ENCODE measurements around the gene TTC34.
"Not testable (repeated sequence)": the region's sequence is repeated elsewhere in the genome, so short reads cannot be mapped to it uniquely, and the experiment has no call there.

TTC34 gene

GRCh38 chr1:2786329-2787162 is 14.9 kb downstream of the TTC34 start:
- H3K9ac ChIP-seq (ENCODE audit: low read depth, low read length) = no peak overlapping the region
- H3K27ac ChIP-seq (ENCODE audit: low read length) = no peak overlapping the region
- no peaks in the 10 kb centered on the region; the same call in 1 of the 2 replicates for H3K27me3 ChIP-seq (ENCODE audit: insufficient read depth, low read length)
- H3K9me3 ChIP-seq (ENCODE audit: insufficient read depth, low read depth, low read length) = peaks cover 10% of the 10 kb centered on the region; the same call in 1 of the 2 replicates
- H3K36me3 ChIP-seq (ENCODE audit: insufficient read depth, low read depth, low read length) = no peaks in the 10 kb centered on the region
- H3K4me3 ChIP-seq (ENCODE audit: low read length) = no peak overlapping the region
- peaks cover 5% of the 10 kb centered on the region; the same call in 1 of the 2 replicates for H3K4me1 ChIP-seq (ENCODE audit: insufficient read depth, low read length)

DNA sequence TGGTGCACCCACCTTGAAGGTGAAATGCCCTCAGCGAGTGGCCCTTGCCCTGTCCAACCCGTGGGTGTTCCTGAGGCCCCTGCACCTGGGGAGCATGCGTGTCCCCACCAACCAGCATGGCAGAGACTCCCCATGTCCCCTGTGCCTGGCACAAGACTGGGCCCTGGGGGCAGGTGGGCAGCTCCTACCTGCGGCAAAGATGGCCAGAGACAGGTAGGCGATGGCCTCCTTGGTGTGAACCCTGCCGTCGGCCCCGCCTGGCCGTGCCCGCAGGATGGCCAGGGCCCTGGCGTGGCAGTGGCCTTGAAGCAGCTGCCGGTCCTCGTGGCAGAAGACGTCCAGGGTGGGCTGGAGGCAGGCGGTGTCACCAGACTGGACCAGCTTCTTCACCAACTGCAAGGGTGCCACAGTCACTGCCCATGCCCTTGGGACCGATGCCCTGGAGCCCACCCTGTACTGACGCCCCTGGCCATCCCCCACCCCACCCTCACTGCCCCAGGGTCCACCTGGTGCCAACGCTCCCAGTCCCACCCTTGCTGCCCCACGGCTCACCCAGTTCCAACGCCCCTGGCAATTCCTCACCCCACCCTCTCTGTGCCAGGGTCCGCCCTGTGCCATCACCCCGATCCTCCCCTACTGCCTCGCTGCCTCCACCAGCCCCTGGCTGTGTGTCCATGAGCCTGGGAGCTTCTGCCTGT is 15.7 kb downstream of the TTC34 start:
- H3K27me3 ChIP-seq (ENCODE audit: insufficient read depth, low read length) = no peaks in the 10 kb centered on the region; the same call in 1 of the 2 replicates
- peaks cover 18% of the 10 kb centered on the region for H3K9me3 ChIP-seq (ENCODE audit: insufficient read depth, low read depth, low read length)
- H3K27ac ChIP-seq (ENCODE audit: low read length) = no peak overlapping the region
- H3K36me3 ChIP-seq (ENCODE audit: insufficient read depth, low read depth, low read length) = no peaks in the 10 kb centered on the region
- no peak overlapping the region for H3K4me3 ChIP-seq (ENCODE audit: low read length)
- no peak overlapping the region for H3K9ac ChIP-seq (ENCODE audit: low read depth, low read length)
- peaks cover 5% of the 10 kb centered on the region; the same call in 1 of the 2 replicates for H3K4me1 ChIP-seq (ENCODE audit: insufficient read depth, low read length)

DNA sequence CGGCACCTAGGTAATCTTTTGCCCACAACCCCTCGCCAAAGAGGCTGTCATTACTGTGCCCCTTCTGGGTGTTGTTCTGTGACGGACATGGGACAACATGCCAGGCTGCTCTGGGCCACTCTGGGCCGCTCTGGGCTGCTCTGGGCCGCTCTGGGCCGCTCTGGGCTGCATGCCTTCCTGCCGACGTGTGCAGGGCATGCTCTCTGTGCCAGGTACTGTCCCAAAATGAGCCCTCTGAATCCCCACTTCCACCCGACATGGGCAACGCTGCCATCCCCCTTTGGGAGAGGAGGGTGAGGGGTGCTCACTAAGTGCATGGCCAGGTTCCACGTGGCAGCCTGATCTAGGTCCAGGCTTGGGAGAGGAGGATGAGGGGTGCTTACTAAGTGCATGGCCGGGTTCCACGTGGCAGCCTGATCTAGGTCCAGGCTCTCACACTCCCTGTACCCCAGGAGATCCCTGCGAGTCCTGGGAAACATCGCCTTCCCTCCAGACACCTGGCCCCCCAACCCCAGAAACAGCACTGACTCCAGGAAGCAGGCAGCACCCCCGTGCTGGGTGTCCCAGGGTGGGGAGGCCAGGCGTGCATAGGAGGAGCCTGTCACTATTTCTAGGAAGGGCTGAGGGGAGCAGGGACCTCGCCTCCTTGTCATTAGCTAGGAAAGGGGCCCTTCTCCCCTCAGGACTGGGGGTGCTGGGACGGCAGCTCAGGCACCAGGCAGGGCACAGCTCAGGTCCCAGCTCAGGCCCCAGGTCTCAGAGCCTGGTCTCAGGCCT is 16.5 kb downstream of the TTC34 start:
- no peaks in the 10 kb centered on the region; the same call in 1 of the 2 replicates for H3K27me3 ChIP-seq (ENCODE audit: insufficient read depth, low read length)
- peaks cover 5% of the 10 kb centered on the region; the same call in 1 of the 2 replicates for H3K4me1 ChIP-seq (ENCODE audit: insufficient read depth, low read length)
- H3K36me3 ChIP-seq (ENCODE audit: insufficient read depth, low read depth, low read length) = no peaks in the 10 kb centered on the region
- H3K9ac ChIP-seq (ENCODE audit: low read depth, low read length) = no peak overlapping the region
- H3K9me3 ChIP-seq (ENCODE audit: insufficient read depth, low read depth, low read length) = peaks cover 25% of the 10 kb centered on the region
- no peak overlapping the region for H3K4me3 ChIP-seq (ENCODE audit: low read length)
- no peak overlapping the region for H3K27ac ChIP-seq (ENCODE audit: low read length)

- Histone ChIP-seq H3K27ac (ENCODE audit: low read length) (no peak overlapping the region), H3K9me3 (ENCODE audit: insufficient read depth, low read depth, low read length) (peaks cover 35% of the 10 kb centered on the region), H3K36me3 (ENCODE audit: insufficient read depth, low read depth, low read length) (no peaks in the 10 kb centered on the region), H3K4me1 (ENCODE audit: insufficient read depth, low read length) (no peaks in the 10 kb centered on the region), H3K9ac (ENCODE audit: low read depth, low read length) (no peak overlapping the region), H3K27me3 (ENCODE audit: insufficient read depth, low read length) (no peaks in the 10 kb centered on the region), H3K4me3 (ENCODE audit: low read length) (no peak overlapping the region)
These were observed 17.8 kb downstream of the TTC34 start for GRCh38 chr1:2783435-2784397.

GRCh38 chr1:2783069-2783434 is 18.4 kb downstream of the TTC34 start:
- no peak overlapping the region for H3K27ac ChIP-seq (ENCODE audit: low read length)
- no peaks in the 10 kb centered on the region for H3K4me1 ChIP-seq (ENCODE audit: insufficient read depth, low read length)
- no peak overlapping the region for H3K9ac ChIP-seq (ENCODE audit: low read depth, low read length)
- H3K4me3 ChIP-seq (ENCODE audit: low read length) = no peak overlapping the region
- H3K36me3 ChIP-seq (ENCODE audit: insufficient read depth, low read depth, low read length) = no peaks in the 10 kb centered on the region
- no peaks in the 10 kb centered on the region for H3K27me3 ChIP-seq (ENCODE audit: insufficient read depth, low read length)
- peaks cover 40% of the 10 kb centered on the region for H3K9me3 ChIP-seq (ENCODE audit: insufficient read depth, low read depth, low read length)

DNA sequence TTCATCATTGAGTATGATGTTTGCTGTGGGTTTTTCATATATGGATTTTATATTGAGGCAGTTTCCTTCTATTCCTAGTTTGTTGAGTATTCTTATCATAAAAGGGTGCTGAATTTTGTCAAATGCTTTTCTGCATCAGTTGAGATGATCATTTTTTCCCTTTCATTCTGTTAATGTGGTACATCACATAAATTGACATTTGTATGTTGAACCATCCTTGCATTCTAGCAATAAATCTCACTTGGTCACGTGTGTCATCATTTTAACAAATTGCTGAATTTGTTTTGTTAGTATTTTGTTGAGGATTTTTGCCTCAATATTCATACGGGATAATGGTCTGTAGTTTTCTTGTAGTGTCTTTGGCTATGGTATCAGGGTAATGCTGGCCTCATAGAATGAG is 19.9 kb downstream of the TTC34 start:
- H3K4me1 ChIP-seq (ENCODE audit: insufficient read depth, low read length) = no peaks in the 10 kb centered on the region
- no peaks in the 10 kb centered on the region for H3K27me3 ChIP-seq (ENCODE audit: insufficient read depth, low read length)
- H3K36me3 ChIP-seq (ENCODE audit: insufficient read depth, low read depth, low read length) = no peaks in the 10 kb centered on the region
- H3K27ac ChIP-seq (ENCODE audit: low read length) = no peak overlapping the region
- no peak overlapping the region for H3K9ac ChIP-seq (ENCODE audit: low read depth, low read length)
- no peak overlapping the region for H3K4me3 ChIP-seq (ENCODE audit: low read length)
- H3K9me3 ChIP-seq (ENCODE audit: insufficient read depth, low read depth, low read length) = peaks cover 40% of the 10 kb centered on the region

- H3K27me3 ChIP-seq (ENCODE audit: insufficient read depth, low read length) = no peaks in the 10 kb centered on the region
- no peak overlapping the region for H3K9ac ChIP-seq (ENCODE audit: low read depth, low read length)
- no peak overlapping the region for H3K4me3 ChIP-seq (ENCODE audit: low read length)
- no peak overlapping the region for H3K27ac ChIP-seq (ENCODE audit: low read length)
- H3K9me3 ChIP-seq (ENCODE audit: insufficient read depth, low read depth, low read length) = peaks cover 40% of the 10 kb centered on the region
- no peaks in the 10 kb centered on the region for H3K36me3 ChIP-seq (ENCODE audit: insufficient read depth, low read depth, low read length)
- no peaks in the 10 kb centered on the region for H3K4me1 ChIP-seq (ENCODE audit: insufficient read depth, low read length)
These were observed 23.3 kb downstream of the TTC34 start for GRCh38 chr1:2778220-2778592.

GRCh38 chr1:2777424-2778219 is 23.9 kb downstream of the TTC34 start:
- Histone ChIP-seq H3K4me1 (ENCODE audit: insufficient read depth, low read length) (no peaks in the 10 kb centered on the region), H3K27ac (ENCODE audit: low read length) (no peak overlapping the region), H3K4me3 (ENCODE audit: low read length) (no peak overlapping the region), H3K36me3 (ENCODE audit: insufficient read depth, low read depth, low read length) (no peaks in the 10 kb centered on the region), H3K9me3 (ENCODE audit: insufficient read depth, low read depth, low read length) (peaks cover 39% of the 10 kb centered on the region), H3K9ac (ENCODE audit: low read depth, low read length) (no peak overlapping the region), H3K27me3 (ENCODE audit: insufficient read depth, low read length) (no peaks in the 10 kb centered on the region)

DNA sequence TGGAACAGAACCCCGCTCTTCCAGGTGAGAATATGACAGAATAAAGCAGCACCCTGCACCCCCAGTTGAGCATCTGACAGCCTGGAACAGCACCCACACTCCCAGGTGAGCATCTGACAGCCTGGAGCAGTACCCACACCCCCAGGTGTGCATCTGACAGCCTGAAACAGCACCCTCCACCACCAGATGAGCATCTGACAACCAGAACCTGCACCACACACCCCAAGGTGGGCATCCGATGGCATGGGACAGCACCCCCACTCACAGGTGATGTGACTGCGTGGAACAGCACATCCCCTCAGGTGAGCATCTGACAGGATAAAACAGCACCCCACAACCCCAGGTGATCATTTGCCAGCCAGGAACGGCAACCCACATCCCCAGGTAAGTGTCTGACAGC is 26.2 kb downstream of the TTC34 start:
- H3K9me3 ChIP-seq (ENCODE audit: insufficient read depth, low read depth, low read length) = peaks cover 18% of the 10 kb centered on the region; the same call in 1 of the 2 replicates
- H3K36me3 ChIP-seq (ENCODE audit: insufficient read depth, low read depth, low read length); H3K27ac ChIP-seq (ENCODE audit: low read length); H3K27me3 ChIP-seq (ENCODE audit: insufficient read depth, low read length); H3K4me3 ChIP-seq (ENCODE audit: low read length); H3K4me1 ChIP-seq (ENCODE audit: insufficient read depth, low read length); H3K9ac ChIP-seq (ENCODE audit: low read depth, low read length): not testable (repeated sequence)

DNA sequence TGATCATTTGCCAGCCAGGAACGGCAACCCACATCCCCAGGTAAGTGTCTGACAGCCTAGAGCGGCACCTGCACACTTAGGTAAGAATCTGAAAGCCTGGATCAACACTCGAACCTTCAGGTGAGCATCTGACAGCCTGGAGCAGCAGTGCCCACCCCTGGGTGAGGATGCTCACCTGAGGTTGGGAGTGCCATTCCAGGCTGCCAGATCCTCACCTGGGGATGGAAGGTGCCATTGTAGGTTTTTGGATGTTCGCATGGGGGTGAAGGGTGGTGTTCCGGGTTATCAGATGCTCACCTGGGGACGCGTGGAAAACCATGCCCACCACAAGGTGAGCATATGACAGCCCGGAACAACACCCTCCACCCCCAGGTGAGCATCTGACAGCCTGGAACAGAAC is 33.4 kb downstream of the TTC34 start:
- not testable (repeated sequence) for H3K9ac ChIP-seq (ENCODE audit: low read depth, low read length); H3K4me3 ChIP-seq (ENCODE audit: low read length); H3K9me3 ChIP-seq (ENCODE audit: insufficient read depth, low read depth, low read length); H3K27ac ChIP-seq (ENCODE audit: low read length); H3K36me3 ChIP-seq (ENCODE audit: insufficient read depth, low read depth, low read length); H3K4me1 ChIP-seq (ENCODE audit: insufficient read depth, low read length); H3K27me3 ChIP-seq (ENCODE audit: insufficient read depth, low read length)

Measured in iPS-20b (cell line).